Measurements from ENCODE around the gene TMEM255A.

DNA sequence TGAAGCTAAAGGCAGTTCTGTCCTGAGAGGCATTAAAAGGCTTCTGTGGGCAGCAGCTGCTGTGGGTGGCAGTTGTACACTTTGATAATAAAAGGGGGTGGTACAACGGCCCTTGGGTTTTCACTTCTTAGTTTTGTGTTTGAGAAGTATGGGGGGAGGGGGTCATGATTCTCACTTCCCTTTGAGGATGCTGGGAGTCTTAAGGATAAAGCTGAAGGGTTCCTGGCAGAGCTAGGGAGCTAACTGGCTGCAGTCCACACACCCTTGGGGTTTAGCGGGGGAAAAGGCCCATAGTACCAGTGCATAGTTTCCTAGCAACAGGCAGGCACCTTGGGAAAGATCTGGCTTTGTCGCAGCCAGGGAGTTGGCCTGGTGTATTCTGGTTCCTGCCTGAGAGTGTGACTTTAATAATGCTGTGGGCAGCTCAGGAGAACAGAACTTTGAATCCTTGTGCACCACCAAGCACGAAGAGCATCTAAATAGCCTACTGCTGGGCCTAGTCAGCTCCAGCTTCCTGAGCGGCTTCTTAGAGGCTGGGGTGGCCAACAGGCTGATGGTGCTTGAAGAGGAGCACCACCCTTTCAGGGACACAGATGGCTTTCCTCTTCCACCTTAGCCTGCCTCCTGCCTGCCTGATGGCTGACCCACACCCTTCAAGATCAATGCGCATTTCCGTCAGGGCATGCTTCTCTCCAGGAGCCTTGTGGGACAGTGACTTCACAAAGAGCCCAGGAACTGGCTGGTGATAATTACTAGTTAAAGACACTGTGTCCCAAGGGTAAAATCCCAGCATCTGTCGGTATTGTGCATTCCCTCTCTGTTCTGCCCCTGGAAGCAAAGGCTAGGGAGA lies 48.2 kb downstream of the TMEM255A start:
- TF ChIP-seq, protein P1, sequence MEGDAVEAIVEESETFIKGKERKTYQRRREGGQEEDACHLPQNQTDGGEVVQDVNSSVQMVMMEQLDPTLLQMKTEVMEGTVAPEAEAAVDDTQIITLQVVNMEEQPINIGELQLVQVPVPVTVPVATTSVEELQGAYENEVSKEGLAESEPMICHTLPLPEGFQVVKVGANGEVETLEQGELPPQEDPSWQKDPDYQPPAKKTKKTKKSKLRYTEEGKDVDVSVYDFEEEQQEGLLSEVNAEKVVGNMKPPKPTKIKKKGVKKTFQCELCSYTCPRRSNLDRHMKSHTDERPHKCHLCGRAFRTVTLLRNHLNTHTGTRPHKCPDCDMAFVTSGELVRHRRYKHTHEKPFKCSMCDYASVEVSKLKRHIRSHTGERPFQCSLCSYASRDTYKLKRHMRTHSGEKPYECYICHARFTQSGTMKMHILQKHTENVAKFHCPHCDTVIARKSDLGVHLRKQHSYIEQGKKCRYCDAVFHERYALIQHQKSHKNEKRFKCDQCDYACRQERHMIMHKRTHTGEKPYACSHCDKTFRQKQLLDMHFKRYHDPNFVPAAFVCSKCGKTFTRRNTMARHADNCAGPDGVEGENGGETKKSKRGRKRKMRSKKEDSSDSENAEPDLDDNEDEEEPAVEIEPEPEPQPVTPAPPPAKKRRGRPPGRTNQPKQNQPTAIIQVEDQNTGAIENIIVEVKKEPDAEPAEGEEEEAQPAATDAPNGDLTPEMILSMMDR (conservative IDR thresholded peaks at IDR 0.05 in 1 of 2, IDR thresholded peaks at IDR 0.05 in 1 of 2; ENCODE audit: extremely low read depth in 1 of 2, insufficient read depth in 1 of 2, low read depth in 1 of 2, low read length in 2 of 2) = no peak
- TF ChIP-seq EZH2 (IDR thresholded peaks at IDR 0.05; ENCODE audit: borderline replicate concordance, low read length) = no peak
